HL-60 (cell line): ENCODE measurements around the gene WWOX.

Experiments used
- DNase-seq, 2 experiments: peaks; one replicate each; pipeline ENCODE4 v3.0.0-alpha.2; 2010 to 2020; ENCODE audit warnings: low read depth in 1 of 2, low spot score in 1 of 2
- H3K27ac ChIP-seq: fragments of 250-450 bp; sonication (Bioruptor Pico); replicated peaks from 2 replicates; pipeline ENCODE4 v1.5.1; 2020; ENCODE audit warnings: mild to moderate bottlenecking, moderate library complexity
- H3K27me3 ChIP-seq: fragments of 250-450 bp; sonication (Bioruptor Pico); 2 replicates; pipeline ENCODE4 v1.5.1; 2021; ENCODE audit warnings: mild to moderate bottlenecking, moderate library complexity; ENCODE audit not compliant: insufficient read depth, poor library complexity, severe bottlenecking
- H3K4me3 ChIP-seq: replicated peaks from 2 replicates; pipeline ENCODE4 v1.5.1; 2011; ENCODE audit warnings: mild to moderate bottlenecking, control low read depth, low read length; ENCODE audit not compliant: insufficient read depth
- GABPA ChIP-seq: IDR thresholded peaks from 2 replicates; pipeline ENCODE4 v1.6.1; 2012; ENCODE audit warnings: low read depth
- POLR2AphosphoS5 ChIP-seq: IDR thresholded peaks from 2 replicates; pipeline ENCODE4 v1.6.1; 2012; ENCODE audit warnings: low read depth
- SPI1 ChIP-seq: IDR thresholded peaks from 2 replicates; pipeline ENCODE4 v1.6.1; 2012; ENCODE audit warnings: low read depth, mild to moderate bottlenecking, borderline replicate concordance
- TF ChIP-seq, protein P1 (sequence below): IDR thresholded peaks from 2 replicates; pipeline ENCODE4 v1.6.1; 2012; ENCODE audit warnings: low read depth; ENCODE audit not compliant: insufficient replicate concordance
- TF ChIP-seq, protein P2 (sequence below): IDR thresholded peaks from one replicate; pipeline ENCODE4 v1.5.1; 2011; ENCODE audit warnings: low read length, control low read depth, inconsistent platforms; ENCODE audit not compliant: insufficient read depth

The WWOX gene

DNA sequence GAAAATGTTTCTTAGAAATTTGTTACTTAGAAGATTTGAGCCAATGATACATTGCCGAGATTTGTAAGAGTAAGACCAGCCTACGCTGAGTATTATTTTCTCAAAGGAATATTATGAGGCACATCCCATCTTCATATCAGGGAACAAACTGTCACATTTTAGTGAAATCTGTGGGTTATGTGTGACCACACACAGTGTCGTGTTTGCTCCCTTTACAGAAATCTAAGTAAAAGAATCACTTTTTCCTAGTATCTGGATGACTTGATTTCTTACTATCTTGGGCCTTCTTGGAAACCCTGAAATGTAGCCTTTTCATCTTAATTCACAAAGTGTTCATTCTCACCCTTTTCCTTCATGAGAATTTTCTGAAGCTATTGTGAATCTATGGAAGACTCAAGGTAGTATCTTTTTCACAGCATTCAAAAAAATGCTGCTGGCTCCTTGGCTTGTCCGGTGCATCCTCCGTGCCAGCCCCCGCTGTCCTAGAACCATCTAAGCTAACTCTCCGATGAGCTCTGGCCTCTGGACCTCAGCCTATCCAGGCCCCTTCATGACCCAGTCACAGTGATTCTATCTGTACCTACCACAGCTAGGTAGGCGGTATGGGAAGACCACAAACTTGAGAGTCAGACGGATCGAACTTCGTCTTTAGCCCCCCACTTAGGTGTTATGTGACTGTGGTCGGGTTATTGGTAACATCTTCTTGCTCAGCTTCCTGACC, 976.8 kb downstream of the WWOX start:
- Histone ChIP-seq H3K27me3 (no peaks in the 10 kb centered on the region), H3K27ac (no peak overlapping the region), H3K4me3 (no peak overlapping the region)
- TF ChIP-seq GABPA (no peak), POLR2AphosphoS5 (no peak), SPI1 (no peak)
- TF ChIP-seq, protein P1, sequence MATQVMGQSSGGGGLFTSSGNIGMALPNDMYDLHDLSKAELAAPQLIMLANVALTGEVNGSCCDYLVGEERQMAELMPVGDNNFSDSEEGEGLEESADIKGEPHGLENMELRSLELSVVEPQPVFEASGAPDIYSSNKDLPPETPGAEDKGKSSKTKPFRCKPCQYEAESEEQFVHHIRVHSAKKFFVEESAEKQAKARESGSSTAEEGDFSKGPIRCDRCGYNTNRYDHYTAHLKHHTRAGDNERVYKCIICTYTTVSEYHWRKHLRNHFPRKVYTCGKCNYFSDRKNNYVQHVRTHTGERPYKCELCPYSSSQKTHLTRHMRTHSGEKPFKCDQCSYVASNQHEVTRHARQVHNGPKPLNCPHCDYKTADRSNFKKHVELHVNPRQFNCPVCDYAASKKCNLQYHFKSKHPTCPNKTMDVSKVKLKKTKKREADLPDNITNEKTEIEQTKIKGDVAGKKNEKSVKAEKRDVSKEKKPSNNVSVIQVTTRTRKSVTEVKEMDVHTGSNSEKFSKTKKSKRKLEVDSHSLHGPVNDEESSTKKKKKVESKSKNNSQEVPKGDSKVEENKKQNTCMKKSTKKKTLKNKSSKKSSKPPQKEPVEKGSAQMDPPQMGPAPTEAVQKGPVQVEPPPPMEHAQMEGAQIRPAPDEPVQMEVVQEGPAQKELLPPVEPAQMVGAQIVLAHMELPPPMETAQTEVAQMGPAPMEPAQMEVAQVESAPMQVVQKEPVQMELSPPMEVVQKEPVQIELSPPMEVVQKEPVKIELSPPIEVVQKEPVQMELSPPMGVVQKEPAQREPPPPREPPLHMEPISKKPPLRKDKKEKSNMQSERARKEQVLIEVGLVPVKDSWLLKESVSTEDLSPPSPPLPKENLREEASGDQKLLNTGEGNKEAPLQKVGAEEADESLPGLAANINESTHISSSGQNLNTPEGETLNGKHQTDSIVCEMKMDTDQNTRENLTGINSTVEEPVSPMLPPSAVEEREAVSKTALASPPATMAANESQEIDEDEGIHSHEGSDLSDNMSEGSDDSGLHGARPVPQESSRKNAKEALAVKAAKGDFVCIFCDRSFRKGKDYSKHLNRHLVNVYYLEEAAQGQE: no peak
- TF ChIP-seq, protein P2, sequence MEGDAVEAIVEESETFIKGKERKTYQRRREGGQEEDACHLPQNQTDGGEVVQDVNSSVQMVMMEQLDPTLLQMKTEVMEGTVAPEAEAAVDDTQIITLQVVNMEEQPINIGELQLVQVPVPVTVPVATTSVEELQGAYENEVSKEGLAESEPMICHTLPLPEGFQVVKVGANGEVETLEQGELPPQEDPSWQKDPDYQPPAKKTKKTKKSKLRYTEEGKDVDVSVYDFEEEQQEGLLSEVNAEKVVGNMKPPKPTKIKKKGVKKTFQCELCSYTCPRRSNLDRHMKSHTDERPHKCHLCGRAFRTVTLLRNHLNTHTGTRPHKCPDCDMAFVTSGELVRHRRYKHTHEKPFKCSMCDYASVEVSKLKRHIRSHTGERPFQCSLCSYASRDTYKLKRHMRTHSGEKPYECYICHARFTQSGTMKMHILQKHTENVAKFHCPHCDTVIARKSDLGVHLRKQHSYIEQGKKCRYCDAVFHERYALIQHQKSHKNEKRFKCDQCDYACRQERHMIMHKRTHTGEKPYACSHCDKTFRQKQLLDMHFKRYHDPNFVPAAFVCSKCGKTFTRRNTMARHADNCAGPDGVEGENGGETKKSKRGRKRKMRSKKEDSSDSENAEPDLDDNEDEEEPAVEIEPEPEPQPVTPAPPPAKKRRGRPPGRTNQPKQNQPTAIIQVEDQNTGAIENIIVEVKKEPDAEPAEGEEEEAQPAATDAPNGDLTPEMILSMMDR: no peak
- no peak for DNase-seq

DNA sequence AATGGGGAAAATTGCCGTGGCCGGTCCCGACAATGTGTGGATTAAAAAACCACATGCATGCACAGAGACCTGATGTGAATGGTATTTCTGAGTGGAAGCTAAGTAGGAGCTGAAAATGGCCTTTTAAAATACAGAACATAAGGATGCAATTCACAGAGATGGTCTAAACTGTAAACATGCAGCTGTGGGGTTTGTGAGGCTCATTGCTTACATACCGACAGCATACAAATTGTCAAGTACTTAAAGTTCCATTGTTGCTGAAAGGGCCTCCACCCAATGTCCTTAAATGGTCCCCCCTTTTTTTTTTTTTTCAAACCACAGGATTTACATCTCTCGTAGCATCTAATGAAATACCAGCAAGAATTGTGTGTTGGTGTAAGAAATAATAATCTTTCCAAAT, 977.9 kb downstream of the WWOX start:
- H3K4me3 ChIP-seq: no peak overlapping the region
- no peaks in the 10 kb centered on the region for H3K27me3 ChIP-seq
- no peak for DNase-seq
- no peak overlapping the region for H3K27ac ChIP-seq
- no peak for TF ChIP-seq POLR2AphosphoS5
- TF ChIP-seq SPI1: no peak
- TF ChIP-seq GABPA: no peak
- TF ChIP-seq, protein P2: no peak
- TF ChIP-seq, protein P1: no peak

DNA sequence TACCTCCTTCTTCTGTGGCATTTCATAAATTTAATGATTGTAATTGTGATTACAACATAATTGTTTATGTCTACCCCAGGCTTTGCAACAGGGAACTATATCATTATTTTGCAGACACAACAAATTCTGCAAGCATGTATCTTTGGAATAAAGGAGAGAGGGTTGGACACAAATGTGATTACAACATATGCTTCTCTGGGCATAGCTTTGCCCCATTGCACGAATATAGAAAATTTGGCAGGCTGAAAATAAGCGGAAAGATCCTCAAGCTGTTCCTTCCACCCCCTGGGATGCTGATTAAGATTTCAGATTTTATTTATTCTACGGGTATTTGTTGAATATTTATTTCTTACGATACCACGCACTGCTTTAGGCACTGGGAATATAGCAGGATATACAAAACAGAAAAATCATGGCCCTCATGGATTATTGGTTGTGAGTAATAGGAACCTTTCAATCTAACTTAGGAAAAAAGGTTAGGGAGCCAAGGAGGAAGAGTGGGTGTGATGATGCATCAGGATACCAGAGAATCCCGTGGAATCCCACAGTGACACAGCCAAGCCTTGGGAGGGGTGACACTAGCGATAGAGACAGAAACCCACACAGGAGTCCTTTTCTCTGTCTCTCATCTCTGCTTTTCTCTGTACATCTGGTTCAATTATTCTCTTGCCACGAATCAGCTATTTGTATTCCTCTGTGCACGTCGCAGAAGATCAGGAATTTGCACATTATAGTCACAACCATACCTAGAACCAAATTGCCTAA, 980.4 kb downstream of the WWOX start:
- no peak for TF ChIP-seq GABPA
- TF ChIP-seq, protein P2: no peak
- no peak for TF ChIP-seq POLR2AphosphoS5
- TF ChIP-seq, protein P1: no peak
- TF ChIP-seq SPI1: no peak
- no peak overlapping the region for H3K27ac ChIP-seq
- H3K27me3 ChIP-seq: no peaks in the 10 kb centered on the region
- H3K4me3 ChIP-seq: no peak overlapping the region
- no peak for DNase-seq
